GM19099 (cell line): ENCODE results near the gene CEP89.

Experiments used
- POLR2A ChIP-seq: IDR thresholded peaks from 3 replicates; pipeline ENCODE4 v1.6.1; 2011; ENCODE audit warnings: low read depth; ENCODE audit not compliant: insufficient read length; ENCODE audit errors: extremely low read depth

Gene CEP89

GRCh38 chr19:32901504-32902161 is 70.1 kb downstream of the CEP89 start:
- no peak for TF ChIP-seq POLR2A

- TF ChIP-seq POLR2A: no peak
These were observed 75.1 kb downstream of the CEP89 start for GRCh38 chr19:32896516-32897214.

- TF ChIP-seq POLR2A: no peak
These were observed 76.4 kb downstream of the CEP89 start for GRCh38 chr19:32895384-32895783.

- no peak for TF ChIP-seq POLR2A
These were observed 80.1 kb downstream of the CEP89 start for GRCh38 chr19:32891609-32892008.

- no peak for TF ChIP-seq POLR2A
These were observed 80.9 kb downstream of the CEP89 start for GRCh38 chr19:32890841-32891240.

DNA sequence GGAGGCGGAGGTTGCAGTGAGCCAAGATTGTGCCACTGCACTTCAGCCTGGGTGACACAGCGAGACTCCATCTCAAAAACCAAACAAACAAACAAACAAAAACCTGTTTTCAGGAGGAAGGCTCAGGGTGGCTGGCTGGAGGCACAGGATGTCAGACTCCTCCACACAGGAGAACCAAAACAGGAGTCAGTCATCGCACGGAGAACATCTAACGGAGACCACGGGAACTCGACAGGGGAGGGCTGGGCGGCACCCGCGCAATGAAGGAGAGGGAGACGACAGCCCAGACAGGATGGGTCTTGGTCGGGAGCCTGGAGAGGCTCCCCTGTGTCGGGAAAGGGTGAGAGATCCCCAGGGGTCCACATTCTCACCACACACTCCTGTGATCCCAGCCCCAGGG is 81.4 kb downstream of the CEP89 start:
- no peak for TF ChIP-seq POLR2A

DNA sequence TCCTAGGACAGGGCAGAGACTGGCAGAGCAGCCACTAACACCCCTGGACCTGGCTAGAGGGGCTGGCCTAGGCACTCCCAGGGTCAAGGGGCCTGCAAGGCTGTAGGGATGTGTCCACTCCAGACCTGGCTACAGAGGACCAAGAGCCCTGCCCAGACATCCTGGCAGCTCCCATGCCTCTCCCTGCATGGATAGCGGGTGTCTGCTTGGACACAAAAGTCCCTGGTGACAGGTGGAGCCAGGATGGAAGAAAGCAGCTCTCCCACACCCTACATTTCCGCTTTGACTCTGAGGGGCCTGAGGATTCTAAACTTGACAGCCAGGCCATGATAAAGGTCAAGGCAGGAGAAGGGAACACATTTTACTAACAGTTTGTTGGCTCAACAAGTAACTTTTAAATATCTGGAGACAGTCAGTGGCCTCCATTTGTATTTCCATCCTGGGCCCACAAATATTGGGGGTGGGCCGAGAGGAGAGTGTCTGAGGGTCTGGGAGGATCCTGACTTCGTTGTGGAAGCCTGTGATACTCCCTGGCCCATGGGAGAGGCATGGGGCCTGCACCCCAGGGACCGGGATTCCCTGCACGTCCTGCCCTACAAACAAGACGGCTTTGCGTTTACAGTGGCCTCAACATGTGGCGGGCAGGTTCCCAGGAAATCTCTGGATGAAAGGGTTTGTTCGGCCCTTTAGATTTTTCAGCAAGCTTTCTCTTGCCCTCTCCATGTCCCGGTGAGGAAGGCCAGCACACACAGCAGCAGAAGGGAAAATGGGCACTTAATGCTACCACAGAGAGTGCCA is 82.4 kb downstream of the CEP89 start:
- no peak for TF ChIP-seq POLR2A

DNA sequence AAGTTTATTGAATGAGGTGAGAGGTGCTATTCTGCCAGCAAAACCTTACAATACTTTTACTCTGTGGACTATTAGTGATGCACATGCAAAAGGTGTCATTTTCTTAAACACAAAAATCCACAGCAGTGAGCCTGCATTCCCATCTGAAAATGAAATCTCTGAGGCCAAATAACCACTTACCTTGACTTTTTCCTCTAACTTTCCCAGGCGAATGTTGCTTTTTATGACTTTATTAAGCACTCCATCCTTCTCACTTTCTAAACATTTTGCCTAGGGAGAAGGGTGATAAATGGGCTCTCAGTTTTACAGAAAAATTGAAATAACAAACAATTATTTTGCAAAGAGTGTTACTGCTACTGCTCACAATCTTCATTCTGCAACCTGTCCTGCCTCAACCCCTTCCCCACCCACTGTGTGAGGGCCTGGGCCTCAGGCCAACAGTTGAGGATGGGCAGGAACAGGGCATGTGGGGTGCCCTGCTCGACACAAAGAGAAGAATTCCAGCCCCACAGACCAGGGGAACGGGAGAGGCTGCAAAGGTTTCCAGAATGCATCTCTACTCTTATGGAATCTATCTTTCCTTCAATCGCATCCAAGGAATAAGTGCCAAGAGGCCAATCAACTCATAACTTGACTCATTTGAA is 84.1 kb downstream of the CEP89 start:
- no peak for TF ChIP-seq POLR2A

DNA sequence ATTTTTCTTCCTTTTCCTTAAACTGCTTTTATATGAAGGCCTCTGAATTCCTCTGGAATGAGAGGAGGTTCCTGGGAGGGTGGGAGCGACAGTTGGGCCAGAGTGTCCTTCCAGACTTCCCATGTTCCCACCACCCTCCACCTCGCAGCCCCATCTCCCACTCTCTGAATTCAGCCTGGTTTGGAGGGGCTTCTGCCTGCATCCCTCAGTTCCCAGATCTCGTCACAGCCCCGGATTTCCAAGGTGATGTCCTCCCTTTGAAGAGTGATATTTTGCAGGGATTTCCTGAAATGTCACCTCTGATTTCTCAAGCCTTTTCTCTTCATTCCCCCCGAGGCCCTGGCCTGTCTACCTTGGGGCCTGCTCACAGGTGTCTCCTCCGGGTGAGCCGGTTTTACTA is 85.5 kb downstream of the CEP89 start:
- TF ChIP-seq POLR2A: no peak

DNA sequence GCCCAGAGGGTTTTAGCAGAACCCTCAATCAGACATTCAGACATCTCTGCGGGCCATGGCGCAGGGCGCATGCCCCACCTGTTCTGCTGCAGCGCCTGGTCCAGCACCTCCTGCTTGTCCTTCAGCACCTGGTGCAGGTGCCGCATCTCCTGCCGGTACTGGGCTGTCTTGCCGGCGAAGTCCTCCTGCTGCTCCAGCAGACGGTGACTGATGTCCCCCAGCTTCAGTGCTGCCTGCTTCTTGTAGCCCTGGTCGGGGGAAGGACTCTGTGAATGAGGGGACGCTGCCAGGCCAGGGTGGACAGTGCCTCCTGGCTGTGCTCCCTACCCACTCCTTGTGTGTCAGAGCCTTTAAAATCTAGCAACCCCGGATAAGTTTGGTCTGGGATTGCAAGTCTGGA is 90.0 kb downstream of the CEP89 start:
- TF ChIP-seq POLR2A: no peak

DNA sequence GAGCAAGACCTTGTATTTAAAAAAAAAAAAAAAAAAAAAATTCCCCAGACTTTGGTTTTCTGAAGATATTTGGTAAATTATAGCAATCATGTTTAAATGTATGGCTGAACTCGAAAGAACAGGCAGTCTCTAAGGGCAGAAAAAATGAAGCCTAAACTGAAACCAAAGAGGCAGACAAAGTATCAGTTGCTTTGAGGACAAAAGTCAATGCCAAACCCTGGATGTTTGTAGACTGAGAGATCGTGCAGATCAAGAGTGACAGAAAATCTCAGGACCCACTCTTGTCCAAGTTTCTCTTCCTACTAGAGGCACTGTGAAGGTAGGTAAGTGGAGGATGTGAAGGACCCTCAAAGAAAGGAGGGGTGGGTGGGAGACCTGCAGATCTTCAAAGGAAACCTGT is 91.1 kb downstream of the CEP89 start:
- TF ChIP-seq POLR2A: no peak

GRCh38 chr19:32879741-32880140 is 92.0 kb downstream of the CEP89 start:
- no peak for TF ChIP-seq POLR2A

DNA sequence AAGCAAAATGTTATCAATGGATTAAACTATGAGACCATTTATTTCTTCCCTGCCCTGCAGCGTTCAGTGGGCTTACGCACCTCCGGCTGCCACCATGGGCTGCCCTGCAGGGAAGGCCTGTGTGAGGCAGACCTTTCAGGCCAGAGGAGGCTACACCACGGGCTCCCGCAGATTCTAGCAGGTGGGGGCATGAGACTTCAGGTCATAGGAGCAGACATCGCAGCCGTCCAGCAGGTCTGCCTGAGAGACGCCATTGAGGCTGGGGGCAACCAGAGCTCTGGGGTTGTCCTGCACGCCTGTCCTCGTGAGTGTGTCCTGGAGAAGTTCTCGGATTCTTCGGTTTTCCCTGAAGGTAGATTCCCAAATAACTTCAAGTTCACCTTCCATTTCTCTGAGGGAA is 92.8 kb downstream of the CEP89 start:
- TF ChIP-seq POLR2A: no peak

DNA sequence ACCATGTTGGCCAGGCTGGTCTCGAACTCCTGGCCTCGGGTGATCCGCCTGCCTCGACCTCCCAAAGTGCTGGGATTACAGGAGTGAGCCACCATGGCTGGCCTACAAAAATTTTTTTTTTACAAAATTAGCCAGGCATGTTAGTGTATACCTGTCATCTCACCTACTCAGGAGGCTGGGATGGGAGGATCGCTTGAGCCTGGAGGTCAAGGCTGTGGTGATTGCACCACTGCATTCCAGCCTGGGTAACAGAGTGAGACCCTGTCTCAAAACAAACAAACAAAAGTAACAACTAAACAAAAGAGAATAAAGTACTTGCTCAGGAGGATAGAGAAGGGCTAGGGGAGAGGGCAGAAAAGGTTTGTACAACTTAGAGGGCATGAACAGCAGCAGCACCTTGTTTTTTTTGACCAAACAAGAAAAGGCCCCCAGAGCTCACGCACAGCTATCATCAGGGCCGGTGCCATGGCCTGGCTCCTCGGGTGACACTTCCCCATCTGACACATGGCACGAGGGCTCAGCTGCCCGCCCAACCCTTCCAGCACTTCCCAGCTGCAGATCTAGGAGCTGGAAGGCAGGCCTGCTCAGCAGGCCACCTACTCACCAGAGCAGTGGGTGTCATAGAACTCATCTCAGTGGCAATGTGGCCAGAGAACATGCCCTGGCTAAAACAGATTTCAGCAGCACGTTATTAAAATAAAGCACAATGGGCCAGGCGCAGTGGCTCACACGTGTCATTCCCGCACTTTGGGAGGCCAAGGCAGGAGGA is 93.6 kb downstream of the CEP89 start:
- no peak for TF ChIP-seq POLR2A
